ENCODE data around the gene GCGR. TPM values are rescaled to one million over a fixed set of nuclear protein-coding genes. Genes with fewer than 3 reads are reported as not detected.
A peak's percentile ranks its signal among the peaks of the same experiment; 100 is the strongest.

The GCGR gene
- total RNA-seq, 8 experiments from 2014 or later: 0.14 to 0.66 (median 0.32) TPM; not detected in 4

DNA sequence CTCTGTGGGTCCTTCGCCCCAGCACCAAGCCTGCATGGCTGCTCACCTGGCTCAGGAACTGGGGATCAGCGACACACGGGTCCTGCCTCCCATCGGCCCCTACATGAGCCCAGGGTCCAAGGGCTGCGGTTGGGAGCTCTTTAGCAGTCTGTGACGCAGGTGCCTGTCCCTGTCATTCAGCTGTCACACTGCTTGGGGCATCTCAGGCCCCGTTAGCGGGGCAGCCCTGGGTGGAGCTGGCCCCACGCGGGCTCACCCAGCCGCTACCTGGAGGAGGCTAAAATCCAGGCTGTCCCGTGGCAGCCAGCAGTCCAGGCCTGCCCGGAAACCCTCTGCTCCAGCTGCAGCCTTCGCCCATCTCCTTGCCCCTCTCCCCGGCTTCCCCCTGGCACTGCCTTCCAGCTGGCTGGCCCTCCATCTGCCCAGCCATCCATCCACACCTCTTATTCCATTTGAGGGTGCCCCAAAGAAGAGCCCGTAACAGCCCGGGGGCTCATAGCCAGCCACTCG is 3.3 kb downstream of the GCGR start:
- peak in 4 of 8 experiments; percentile 3 to 16 (median 8) for ATAC-seq (replicated peaks in 6 of 8)
- Histone ChIP-seq H3K27ac (no peak overlapping the region), H3K4me3 (no peak overlapping the region), H3K4me1 (replicated peaks in 1 of 2) (peaks cover 5 to 11% of the 10 kb centered on the region in 2 donors)
- 10 to 48% methylated on average over 2 to 6 of the region's 18 CpGs; no CpG with 5 or more reads in 8 of the 10 experiments for WGBS, 10 experiments
- in situ Hi-C loops (cut with MboI; ENCODE audit: low pct_unique_long_range_greater_than_20kb in 2 of 9, low sequenced_read_pairs in 9 of 9, unreplicated experiment in 9 of 9): no loop called here

DNA sequence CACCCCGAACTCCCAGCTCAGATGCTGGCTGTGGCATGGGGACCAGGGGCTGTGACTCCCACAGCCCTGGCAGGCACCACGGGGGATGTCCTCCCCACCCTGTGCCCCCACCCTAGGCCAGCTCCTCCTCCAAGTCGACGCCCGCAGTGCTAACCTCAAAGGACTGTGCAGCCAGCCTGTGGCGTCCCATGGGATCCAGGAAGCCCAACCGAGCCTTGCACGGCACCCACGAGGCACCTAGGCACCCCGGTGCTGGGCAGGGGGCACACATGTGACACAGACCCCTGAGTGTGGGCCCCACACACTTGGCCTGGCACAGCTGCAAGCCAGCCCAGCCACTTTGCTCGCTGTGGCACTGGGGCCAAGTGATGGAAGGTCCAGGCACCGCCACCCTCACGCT is 3.9 kb downstream of the GCGR start:
- no peak overlapping the region for H3K27ac ChIP-seq
- no peak for ATAC-seq (replicated peaks in 6 of 8)
- H3K4me1 ChIP-seq (replicated peaks in 1 of 2): peaks cover 5 to 11% of the 10 kb centered on the region in 2 donors
- WGBS, 10 experiments: 60% methylated on average over 1 to 2 of the region's 13 CpGs; no CpG with 5 or more reads in 7 of the 10 experiments
- in situ Hi-C loops (cut with MboI; ENCODE audit: low pct_unique_long_range_greater_than_20kb in 2 of 9, low sequenced_read_pairs in 9 of 9, unreplicated experiment in 9 of 9): no loop called here
- no peak overlapping the region for H3K4me3 ChIP-seq

DNA sequence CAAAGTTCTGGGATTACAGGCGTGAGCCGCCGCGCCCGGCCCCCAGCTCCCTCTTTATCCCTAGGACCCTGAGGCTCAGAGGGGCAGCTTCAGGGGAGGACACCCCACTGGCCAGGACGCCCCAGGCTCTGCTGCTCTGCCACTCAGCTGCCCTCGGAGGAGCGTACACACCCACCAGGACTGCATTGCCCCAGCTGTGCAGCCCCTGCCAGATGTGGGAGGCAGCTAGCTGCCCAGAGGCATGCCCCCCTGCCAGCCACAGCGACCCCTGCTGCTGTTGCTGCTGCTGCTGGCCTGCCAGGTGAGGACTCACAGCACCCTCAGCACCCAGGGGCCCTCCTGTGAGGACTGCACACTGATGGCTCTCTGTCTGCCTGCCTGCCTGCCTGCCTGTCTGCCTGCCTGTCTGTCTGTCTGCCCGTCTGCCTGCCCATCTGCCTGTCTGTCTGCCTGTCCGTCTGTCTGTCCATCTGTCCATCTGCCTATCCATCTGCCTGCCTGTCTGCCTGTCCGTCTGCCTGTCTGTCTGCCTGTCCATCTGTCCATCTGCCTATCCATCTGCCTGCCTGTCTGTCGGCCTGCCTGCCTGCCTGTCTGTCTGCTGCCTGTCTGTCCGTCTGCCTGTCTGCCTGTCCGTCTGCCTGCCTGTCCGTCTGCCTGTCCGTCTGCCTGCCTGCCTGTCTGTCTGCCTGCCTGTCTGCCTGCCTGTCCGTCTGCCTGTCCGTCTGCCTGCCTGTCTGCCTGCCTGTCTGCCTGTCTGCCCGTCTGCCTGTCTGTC is 5.0 kb downstream of the GCGR start:
- WGBS, 10 experiments: 30 to 100% (median 55%) methylated on average over 1 to 6 of the region's 20 CpGs; no CpG with 5 or more reads in 4 of the 10 experiments
- peak in 1 of 8 experiments; percentile 14 for ATAC-seq (replicated peaks in 6 of 8)
- no peak overlapping the region for H3K4me3 ChIP-seq
- H3K27ac ChIP-seq: no peak overlapping the region
- peaks cover 5 to 11% of the 10 kb centered on the region in 2 donors for H3K4me1 ChIP-seq (replicated peaks in 1 of 2)
- in situ Hi-C loops (cut with MboI; ENCODE audit: low pct_unique_long_range_greater_than_20kb in 2 of 9, low sequenced_read_pairs in 9 of 9, unreplicated experiment in 9 of 9): no loop called here

DNA sequence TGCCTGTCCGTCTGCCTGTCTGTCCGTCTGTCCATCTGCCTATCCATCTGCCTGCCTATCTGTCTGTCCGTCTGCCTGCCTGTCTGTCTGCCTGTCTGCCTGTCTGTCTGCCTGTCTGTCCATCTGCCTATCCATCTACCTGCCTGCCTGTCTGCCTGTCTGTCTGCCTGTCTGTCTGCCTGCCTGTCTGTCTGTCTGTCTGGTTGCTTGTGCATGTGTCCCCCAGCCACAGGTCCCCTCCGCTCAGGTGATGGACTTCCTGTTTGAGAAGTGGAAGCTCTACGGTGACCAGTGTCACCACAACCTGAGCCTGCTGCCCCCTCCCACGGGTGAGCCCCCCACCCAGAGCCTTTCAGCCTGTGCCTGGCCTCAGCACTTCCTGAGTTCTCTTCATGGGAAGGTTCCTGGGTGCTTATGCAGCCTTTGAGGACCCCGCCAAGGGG is 5.6 kb downstream of the GCGR start:
- no peak for ATAC-seq (replicated peaks in 6 of 8)
- H3K27ac ChIP-seq: no peak overlapping the region
- H3K4me1 ChIP-seq (replicated peaks in 1 of 2): peaks cover 5% of the 10 kb centered on the region in 2 donors
- in situ Hi-C loops (cut with MboI; ENCODE audit: low pct_unique_long_range_greater_than_20kb in 2 of 9, low sequenced_read_pairs in 9 of 9, unreplicated experiment in 9 of 9): no loop called here
- WGBS, 10 experiments: 33 to 75% (median 43%) methylated on average over 1 to 5 of the region's 7 CpGs; no CpG with 5 or more reads in 6 of the 10 experiments
- H3K4me3 ChIP-seq: no peak overlapping the region

DNA sequence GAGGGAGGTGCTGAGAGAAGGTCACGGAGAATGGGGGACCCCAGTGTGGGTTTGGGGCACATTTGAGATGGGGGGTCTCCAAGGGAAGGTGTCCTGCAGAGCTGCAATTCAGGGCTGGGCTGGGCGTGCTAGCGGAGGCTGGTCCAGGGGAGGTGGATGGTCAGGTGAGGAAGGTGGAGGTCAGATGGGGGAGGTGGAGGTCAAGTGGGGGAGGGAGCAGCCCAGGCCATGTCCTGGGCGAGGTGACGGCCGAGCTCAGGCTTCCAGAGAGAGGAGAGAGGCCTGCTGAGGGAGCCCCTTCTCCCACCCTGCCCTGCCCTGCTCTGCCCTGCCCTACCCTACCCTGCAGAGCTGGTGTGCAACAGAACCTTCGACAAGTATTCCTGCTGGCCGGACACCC is 6.5 kb downstream of the GCGR start:
- Histone ChIP-seq H3K27ac (no peak overlapping the region), H3K4me3 (no peak overlapping the region), H3K4me1 (replicated peaks in 1 of 2) (peaks cover 8 to 11% of the 10 kb centered on the region in 2 donors)
- ATAC-seq (replicated peaks in 6 of 8): no peak
- in situ Hi-C loops (cut with MboI; ENCODE audit: low pct_unique_long_range_greater_than_20kb in 2 of 9, low sequenced_read_pairs in 9 of 9, unreplicated experiment in 9 of 9): no loop called here
- WGBS, 10 experiments: no CpG with 5 or more reads among the region's 8 CpGs

DNA sequence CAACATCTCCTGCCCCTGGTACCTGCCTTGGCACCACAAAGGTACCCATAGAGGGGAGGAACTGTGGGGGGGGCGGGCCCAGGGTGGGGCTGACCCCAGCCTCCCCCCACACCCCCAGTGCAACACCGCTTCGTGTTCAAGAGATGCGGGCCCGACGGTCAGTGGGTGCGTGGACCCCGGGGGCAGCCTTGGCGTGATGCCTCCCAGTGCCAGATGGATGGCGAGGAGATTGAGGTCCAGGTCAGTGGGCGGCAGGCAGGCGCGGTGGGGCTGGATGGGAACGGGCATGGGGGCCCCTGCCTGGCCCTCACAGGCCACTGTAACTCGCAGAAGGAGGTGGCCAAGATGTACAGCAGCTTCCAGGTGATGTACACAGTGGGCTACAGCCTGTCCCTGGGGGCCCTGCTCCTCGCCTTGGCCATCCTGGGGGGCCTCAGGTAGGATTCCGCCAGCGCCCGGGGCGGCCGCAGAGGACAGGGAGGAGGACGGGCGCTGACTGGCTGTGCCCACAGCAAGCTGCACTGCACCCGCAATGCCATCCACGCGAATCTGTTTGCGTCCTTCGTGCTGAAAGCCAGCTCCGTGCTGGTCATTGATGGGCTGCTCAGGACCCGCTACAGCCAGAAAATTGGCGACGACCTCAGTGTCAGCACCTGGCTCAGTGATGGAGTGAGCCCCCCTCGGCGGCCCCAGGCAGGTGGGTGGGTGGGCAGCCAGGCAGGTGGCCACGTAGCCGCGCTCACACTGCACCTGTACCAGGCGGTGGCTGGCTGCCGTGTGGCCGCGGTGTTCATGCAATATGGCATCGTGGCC is 7.1 kb downstream of the GCGR start:
- H3K4me3 ChIP-seq: no peak overlapping the region
- no peak for ATAC-seq (replicated peaks in 6 of 8)
- WGBS, 10 experiments: 18 to 74% (median 50%) methylated on average over 1 to 4 of the region's 42 CpGs; no CpG with 5 or more reads in 6 of the 10 experiments
- no peak overlapping the region for H3K27ac ChIP-seq
- in situ Hi-C loops (cut with MboI; ENCODE audit: low pct_unique_long_range_greater_than_20kb in 2 of 9, low sequenced_read_pairs in 9 of 9, unreplicated experiment in 9 of 9): no loop called here
- H3K4me1 ChIP-seq (replicated peaks in 1 of 2): peaks cover 11 to 12% of the 10 kb centered on the region in 2 donors

DNA sequence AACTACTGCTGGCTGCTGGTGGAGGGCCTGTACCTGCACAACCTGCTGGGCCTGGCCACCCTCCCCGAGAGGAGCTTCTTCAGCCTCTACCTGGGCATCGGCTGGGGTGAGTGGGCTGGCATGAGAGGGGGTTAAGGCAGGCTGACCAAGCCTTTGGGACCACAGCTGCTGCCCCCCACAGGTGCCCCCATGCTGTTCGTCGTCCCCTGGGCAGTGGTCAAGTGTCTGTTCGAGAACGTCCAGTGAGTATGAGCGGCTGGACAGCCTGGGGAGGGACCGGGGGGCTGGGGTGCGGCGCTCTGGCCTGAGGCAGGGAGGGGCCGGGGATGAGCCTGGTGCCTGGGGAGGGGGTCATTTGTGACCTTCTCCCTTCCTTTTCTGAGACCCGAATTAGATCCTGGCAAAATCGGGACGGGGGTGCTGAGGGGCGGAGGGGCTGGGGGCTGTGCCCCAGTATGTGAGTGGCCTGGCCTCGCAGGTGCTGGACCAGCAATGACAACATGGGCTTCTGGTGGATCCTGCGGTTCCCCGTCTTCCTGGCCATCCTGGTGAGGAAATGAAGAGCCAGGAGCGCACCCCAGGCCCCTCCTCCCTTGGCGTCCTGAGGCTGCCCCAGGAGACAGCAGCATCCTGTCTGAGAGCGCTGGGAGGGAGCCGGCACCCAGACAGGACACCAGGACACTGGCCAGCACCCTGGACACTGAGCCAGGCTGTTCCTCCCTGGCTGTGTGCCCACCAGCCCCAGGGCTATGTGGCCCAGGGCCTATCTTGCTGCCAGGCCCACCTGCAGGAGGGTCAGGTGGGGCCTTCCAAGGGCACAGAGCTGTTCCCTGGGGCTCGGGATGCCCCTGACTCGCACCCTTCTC is 8.0 kb downstream of the GCGR start:
- 49 to 60% methylated on average over 1 to 2 of the region's 24 CpGs; no CpG with 5 or more reads in 8 of the 10 experiments for WGBS, 10 experiments
- no peak overlapping the region for H3K4me3 ChIP-seq
- in situ Hi-C loops (cut with MboI; ENCODE audit: low pct_unique_long_range_greater_than_20kb in 2 of 9, low sequenced_read_pairs in 9 of 9, unreplicated experiment in 9 of 9): no loop called here
- H3K4me1 ChIP-seq (replicated peaks in 1 of 2): peaks cover 11 to 12% of the 10 kb centered on the region in 2 donors
- ATAC-seq (replicated peaks in 6 of 8): no peak
- H3K27ac ChIP-seq: no peak overlapping the region

DNA sequence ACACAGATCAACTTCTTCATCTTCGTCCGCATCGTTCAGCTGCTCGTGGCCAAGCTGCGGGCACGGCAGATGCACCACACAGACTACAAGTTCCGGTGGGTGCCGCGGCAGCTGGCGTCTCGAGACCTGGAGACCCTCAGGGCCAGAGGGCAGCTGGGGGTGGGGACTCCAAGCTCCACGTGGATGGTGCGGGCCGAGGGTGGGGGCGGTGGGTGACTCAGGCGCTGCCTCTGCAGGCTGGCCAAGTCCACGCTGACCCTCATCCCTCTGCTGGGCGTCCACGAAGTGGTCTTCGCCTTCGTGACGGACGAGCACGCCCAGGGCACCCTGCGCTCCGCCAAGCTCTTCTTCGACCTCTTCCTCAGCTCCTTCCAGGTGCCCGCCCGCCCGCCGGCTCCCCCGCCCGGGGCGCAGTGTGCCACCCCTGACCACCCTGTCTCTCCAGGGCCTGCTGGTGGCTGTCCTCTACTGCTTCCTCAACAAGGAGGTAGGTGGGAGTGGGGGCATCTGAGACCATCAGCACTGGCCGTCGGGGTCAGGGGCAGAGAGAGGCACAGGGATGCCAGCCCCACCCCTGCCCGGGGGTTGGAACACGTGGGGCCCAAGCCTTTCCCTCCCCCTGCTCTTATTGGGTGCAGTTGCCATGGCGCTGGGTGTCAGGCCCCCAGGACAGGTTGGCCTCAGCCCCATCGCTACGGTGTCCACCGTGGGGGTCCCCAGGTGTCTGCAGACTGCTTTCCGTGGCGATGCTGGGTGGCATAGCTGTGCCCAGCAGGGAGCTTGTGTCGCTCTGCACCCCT is 8.8 kb downstream of the GCGR start:
- Histone ChIP-seq H3K4me1 (replicated peaks in 1 of 2) (peaks cover 12 to 20% of the 10 kb centered on the region in 2 donors), H3K4me3 (no peak overlapping the region), H3K27ac (no peak overlapping the region)
- 75 to 100% (median 85%) methylated on average over 1 to 7 of the region's 45 CpGs; no CpG with 5 or more reads in 7 of the 10 experiments for WGBS, 10 experiments
- in situ Hi-C loops (cut with MboI; ENCODE audit: low pct_unique_long_range_greater_than_20kb in 2 of 9, low sequenced_read_pairs in 9 of 9, unreplicated experiment in 9 of 9): no loop called here
- no peak for ATAC-seq (replicated peaks in 6 of 8)

DNA sequence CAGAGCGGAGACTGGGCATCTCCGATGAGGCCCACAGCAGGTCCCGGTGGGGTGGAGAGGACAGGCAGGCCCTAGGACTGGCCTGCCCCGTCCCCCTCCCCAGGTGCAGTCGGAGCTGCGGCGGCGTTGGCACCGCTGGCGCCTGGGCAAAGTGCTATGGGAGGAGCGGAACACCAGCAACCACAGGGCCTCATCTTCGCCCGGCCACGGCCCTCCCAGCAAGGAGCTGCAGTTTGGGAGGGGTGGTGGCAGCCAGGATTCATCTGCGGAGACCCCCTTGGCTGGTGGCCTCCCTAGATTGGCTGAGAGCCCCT is 9.4 kb downstream of the GCGR start:
- WGBS, 10 experiments: 80 to 98% (median 97%) methylated on average over 1 to 8 of the region's 15 CpGs; no CpG with 5 or more reads in 7 of the 10 experiments
- H3K27ac ChIP-seq: no peak overlapping the region
- in situ Hi-C loops (cut with MboI; ENCODE audit: low pct_unique_long_range_greater_than_20kb in 2 of 9, low sequenced_read_pairs in 9 of 9, unreplicated experiment in 9 of 9): no loop called here
- no peak for ATAC-seq (replicated peaks in 6 of 8)
- peaks cover 14 to 23% of the 10 kb centered on the region in 2 donors for H3K4me1 ChIP-seq (replicated peaks in 1 of 2)
- no peak overlapping the region for H3K4me3 ChIP-seq

DNA sequence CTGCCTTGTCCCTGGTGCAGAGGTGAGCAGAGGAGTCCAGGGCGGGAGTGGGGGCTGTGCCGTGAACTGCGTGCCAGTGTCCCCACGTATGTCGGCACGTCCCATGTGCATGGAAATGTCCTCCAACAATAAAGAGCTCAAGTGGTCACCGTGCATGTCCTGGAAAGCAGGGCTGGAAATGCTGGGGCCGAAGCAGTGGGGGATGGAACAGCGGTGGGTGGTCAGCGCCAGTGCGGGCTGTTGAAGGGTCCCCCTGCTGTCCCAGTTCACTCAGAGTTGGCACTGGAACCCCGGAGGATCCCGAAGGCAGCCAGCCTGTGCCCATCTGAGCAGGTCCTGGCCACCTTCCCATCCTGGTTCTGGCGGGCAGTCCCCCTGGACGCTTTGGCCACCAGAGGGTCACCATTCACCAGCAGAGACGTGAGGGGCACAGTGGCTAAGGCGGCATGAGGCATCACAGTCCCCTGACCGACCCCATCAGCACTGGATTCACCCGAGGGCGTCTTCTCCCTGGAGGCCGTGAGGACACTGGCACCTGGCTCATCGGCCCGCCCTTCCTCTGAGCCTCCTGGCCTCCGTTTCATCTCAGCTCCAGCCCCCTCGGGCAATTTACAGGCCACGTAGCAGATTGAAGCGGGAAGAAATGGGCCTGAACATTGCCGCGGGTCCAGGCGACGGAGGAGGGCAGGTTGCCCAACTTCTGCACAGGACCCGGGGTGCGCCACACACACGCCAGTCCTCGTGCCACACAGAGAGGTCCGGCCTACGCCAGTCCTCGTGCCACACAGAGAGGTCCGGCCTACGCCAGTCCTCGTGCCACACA is 10.1 kb downstream of the GCGR start:
- no peak overlapping the region for H3K4me3 ChIP-seq
- in situ Hi-C loops (cut with MboI; ENCODE audit: low pct_unique_long_range_greater_than_20kb in 2 of 9, low sequenced_read_pairs in 9 of 9, unreplicated experiment in 9 of 9): no loop called here
- peaks cover 14 to 23% of the 10 kb centered on the region in 2 donors for H3K4me1 ChIP-seq (replicated peaks in 1 of 2)
- H3K27ac ChIP-seq: no peak overlapping the region
- no peak for ATAC-seq (replicated peaks in 6 of 8)
- 90 to 100% methylated on average over 1 to 7 of the region's 41 CpGs; no CpG with 5 or more reads in 8 of the 10 experiments for WGBS, 10 experiments
